Stimulated activated CD4-positive, alpha-beta T cell treated with anti-CD3 and anti-CD28 coated beads, Interleukin-1b, Interleukin-23, amount 100 ng/mL, for 48 hours (primary cell): ENCODE data around the gene COX4I1.
A peak's percentile ranks its signal among the peaks of the same experiment; 100 is the strongest.
"Not testable (repeated sequence)": the region's sequence is repeated elsewhere in the genome, so short reads cannot be mapped to it uniquely, and the experiment has no call there.

Experiments
- DNase-seq: peaks from one replicate; pipeline ENCODE4 v3.0.0-alpha.2; 2020

Gene COX4I1

DNA sequence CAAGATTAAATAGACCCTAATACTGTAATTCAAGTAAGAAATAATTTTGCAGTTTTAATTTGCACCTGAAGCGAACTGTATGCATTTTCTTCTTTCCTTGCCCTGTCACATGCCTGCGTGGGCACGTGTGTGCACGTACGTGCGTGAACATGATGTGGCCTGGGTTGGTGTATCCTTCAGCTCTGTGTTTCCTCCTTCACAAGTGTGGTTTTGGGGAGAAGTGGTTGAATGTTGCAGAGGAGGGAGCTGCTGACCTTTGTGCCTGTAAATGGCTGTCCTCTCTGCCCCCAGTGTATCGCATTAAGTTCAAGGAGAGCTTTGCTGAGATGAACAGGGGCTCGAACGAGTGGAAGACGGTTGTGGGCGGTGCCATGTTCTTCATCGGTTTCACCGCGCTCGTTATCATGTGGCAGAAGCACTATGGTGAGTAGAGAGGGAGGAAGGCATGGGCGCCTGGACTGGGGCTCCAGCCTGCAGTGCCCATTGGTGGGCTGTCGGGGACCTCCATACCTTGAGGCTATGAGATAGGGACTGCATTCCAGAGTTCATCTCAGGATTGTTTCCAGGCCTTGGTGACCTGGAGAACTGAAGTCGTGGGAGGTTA, 6.0 kb downstream of the COX4I1 start:
- DNase-seq: no peak

DNA sequence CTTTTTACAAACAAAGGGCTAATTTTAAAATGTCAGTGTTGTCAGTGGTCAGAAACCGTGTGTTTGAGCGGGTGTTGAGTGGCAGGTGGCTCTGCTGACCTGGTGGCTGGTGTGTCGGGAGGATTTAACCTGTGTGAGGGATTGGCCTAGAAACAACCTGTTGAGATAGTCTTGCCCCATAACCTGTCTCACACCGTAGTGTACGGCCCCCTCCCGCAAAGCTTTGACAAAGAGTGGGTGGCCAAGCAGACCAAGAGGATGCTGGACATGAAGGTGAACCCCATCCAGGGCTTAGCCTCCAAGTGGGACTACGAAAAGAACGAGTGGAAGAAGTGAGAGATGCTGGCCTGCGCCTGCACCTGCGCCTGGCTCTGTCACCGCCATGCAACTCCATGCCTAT, 7.0 kb downstream of the COX4I1 start:
- DNase-seq: no peak

GRCh38 chr16:85807340-85807739, 7.8 kb downstream of the COX4I1 start:
- DNase-seq: not testable (repeated sequence)

DNA sequence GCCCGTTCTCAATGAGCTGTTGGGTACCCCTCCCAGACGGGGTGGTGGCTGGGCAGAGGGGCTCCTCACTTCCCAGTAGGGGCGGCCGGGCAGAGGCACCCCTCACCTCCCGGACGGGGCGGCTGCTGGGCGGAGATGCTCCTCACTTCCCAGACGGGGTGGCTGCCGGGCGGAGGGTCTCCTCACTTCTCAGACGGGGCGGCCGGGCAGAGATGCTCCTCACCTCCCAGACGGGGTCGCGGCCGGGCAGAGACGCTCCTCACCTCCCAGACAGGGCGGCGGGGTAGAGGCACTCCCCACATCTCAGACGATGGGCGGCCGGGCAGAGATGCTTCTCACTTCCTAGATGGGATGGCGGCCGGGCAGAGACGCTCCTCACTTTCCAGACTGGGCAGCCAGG, 8.6 kb downstream of the COX4I1 start:
- DNase-seq: not testable (repeated sequence)

DNA sequence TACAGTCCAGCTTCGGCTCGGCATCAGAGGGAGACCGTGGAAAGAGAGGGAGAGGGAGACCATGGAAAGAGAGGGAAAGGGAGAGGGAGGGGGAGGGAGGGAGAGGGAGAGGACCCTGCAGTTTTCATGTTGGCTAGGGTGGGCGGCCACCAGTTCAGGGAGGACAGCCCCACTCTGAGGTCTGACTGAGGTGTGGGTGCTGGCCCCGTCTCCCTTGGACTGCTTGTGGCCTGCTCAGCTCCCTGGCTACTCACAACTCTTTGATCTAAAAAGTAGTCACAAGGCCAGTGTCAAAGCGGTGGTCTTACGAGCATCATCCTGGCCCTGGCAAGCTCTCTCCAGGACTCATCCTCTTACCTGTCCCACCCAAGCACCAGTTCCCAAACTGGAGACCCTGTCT, 9.4 kb downstream of the COX4I1 start:
- no peak for DNase-seq

- DNase-seq: no peak
Observed at GRCh38 chr16:85809645-85810044, 10.2 kb downstream of the COX4I1 start.

- DNase-seq: no peak
Observed at GRCh38 chr16:85810097-85810741, 10.7 kb downstream of the COX4I1 start.

GRCh38 chr16:85810742-85811115, 11.2 kb downstream of the COX4I1 start:
- DNase-seq: no peak

GRCh38 chr16:85812031-85812807, 12.7 kb downstream of the COX4I1 start:
- DNase-seq: no peak

DNA sequence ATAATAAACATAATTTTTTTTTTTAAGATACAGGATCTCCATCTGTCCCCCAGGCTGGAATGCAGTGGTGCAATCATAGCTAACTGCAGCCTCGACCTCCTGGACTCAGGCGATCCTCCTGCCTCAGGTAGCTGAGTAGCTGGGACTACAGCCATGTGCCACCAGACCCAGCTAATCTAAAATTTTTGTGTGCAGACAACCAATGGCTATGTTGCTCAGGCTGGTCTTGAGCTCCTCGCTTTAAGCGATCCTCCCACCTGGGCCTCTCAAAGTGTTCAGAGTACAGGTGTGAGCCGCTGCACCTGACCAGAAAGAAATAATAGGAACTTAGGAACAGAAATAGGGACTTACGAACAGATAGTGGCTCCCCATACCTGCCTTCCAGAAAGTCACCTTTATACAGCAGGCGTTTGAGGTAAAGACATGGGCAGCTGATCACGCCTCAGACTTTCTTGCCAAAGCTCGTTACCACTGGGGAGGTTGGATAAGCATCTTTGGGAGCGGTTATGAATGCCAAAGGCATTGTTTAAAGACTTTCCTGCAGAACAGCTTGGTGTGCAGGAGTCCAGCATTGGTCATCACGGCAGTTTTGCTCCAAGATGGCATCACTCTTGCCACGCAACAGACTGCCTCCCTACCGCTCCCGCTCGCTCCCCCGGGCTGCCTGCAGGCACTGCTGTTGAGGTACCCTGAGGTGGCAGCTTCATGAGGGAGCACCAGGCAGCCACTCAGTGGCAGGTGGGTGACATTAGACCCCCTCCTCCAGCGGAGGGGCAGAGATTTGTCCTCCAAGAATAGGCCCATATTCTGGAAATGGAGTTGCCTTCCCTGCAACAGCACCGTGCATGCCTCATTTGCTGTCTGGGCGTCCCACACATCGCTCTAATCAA, 13.6 kb downstream of the COX4I1 start:
- no peak for DNase-seq

GRCh38 chr16:85816159-85816558, 16.7 kb downstream of the COX4I1 start:
- DNase-seq: no peak

DNA sequence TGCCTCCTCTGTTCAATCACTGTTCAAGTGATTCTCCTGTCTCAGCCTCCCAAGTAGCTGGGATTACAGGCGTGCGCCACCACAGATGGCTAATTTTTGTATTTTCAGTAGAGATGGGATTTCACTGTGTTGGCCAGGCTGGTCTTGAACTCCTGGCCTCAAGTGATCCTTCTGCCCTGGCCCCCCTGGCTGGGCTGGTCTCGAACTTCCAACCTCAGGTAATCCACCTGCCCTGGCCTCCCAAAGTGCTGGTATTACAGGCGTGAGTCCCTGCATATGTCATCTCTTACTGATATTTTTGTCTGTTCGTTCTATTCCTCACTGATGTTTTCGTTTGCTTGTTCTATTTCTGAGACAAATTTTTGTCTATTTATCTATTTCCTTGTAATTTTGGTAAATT, 17.7 kb downstream of the COX4I1 start:
- not testable (repeated sequence) for DNase-seq

GRCh38 chr16:85819245-85819644, 19.8 kb downstream of the COX4I1 start:
- DNase-seq: peak; percentile 88

GRCh38 chr16:85819771-85820170, 20.3 kb downstream of the COX4I1 start:
- DNase-seq: no peak

GRCh38 chr16:85820604-85821372, 21.3 kb downstream of the COX4I1 start:
- no peak for DNase-seq

- peak; percentile 81 for DNase-seq
Observed at GRCh38 chr16:85821390-85822135, 22.1 kb downstream of the COX4I1 start.

- no peak for DNase-seq
Observed at GRCh38 chr16:85822145-85822544, 22.6 kb downstream of the COX4I1 start.

- no peak for DNase-seq
Observed at GRCh38 chr16:85823328-85823920, 23.9 kb downstream of the COX4I1 start.

DNA sequence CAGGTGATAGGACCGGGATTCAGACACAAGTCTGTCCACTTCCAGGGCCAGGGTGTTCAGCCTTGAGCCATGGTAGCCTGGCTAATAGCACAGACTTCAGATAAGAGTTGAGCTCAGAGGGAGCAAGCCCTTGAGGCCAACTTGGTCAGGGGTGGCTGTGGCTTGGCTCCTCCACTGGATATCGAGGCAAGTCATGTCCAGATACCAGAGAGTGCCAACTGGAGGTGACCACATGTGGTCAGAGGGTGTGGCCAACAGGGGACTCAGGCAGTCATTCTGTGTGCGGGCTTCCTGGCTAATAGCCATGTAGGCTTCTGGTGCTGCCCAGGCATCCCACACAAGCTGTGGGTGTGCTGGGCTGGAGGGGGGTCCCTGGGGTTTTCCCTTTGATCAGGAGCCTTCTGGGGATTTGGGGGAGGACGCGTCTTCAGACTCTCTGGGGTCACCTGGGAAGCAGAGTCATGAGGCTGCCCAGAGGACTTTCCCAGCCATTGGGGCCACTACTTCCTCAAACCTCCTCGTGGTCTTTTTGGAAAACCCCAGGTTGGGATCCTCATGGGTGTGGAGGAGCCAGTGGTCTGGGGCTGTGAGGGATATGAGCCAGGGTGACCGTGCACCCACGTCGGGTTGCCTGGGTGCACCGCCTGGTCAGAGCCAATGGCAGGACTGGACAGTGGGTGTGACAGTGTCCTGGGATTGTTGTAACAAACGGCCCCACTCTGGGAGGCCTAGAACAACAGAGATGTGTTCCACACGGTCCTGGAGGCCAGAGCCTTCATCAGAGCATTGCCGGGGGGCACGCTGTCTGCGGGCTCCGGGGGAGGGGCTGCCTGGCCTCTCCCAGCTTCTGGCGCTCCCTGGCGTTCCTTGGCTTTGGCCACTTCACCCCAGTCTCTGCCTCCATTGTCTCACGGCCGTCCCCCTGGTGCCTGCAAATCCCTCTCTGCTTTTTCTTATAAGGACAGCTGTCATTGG, 25.0 kb downstream of the COX4I1 start:
- no peak for DNase-seq

GRCh38 chr16:85825326-85825725, 25.8 kb downstream of the COX4I1 start:
- DNase-seq: no peak
